ENCODE measurements around the gene CD101. TPM values are rescaled to one million over a fixed set of nuclear protein-coding genes. Genes with fewer than 3 reads are reported as not detected.

The CD101 gene
- total RNA-seq, 2 donors from 2014 or later, result 0.26 to 0.33 TPM

GRCh38 chr1:117032681-117033539 is 31.4 kb downstream of the CD101 start:
- ATAC-seq, result no peak
- intact Hi-C loops (cut with DNase I), result no loop called here
- Histone ChIP-seq H3K27me3 (no peaks in the 10 kb centered on the region), H3K4me1 (no peaks in the 10 kb centered on the region), H3K9me3 (no peaks in the 10 kb centered on the region), H3K4me3 (no peak overlapping the region), H3K27ac (no peak overlapping the region), H3K36me3 (replicated peaks in 1 of 2; ENCODE audit: insufficient read depth in 1 of 2, low read depth in 2 of 2) (no peaks in the 10 kb centered on the region)
- no peak for DNase-seq
- no peak for TF ChIP-seq POLR2A (IDR thresholded peaks at IDR 0.05)
- TF ChIP-seq CTCF (IDR thresholded peaks at IDR 0.05), result no peak
- 81 to 88% methylated on average over 11 of the region's 11 CpGs for WGBS, 2 donors

DNA sequence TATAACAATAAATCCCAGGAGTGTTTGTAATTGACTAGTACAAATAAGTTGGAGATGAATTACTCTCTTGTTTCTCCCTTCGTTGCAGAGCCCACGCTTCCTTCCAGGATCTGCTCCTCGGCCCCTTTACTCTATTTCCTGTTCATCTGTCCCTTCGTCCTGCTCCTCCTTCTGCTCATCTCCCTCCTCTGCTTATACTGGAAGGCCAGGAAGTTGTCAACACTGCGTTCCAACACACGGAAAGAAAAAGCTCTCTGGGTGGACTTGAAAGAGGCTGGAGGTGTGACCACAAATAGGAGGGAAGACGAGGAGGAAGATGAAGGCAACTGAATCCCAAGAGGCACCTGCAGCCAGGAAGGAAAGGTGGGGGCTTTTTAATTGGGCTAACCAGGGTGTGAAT is 32.2 kb downstream of the CD101 start:
- intact Hi-C loops (cut with DNase I), result no loop called here

DNA sequence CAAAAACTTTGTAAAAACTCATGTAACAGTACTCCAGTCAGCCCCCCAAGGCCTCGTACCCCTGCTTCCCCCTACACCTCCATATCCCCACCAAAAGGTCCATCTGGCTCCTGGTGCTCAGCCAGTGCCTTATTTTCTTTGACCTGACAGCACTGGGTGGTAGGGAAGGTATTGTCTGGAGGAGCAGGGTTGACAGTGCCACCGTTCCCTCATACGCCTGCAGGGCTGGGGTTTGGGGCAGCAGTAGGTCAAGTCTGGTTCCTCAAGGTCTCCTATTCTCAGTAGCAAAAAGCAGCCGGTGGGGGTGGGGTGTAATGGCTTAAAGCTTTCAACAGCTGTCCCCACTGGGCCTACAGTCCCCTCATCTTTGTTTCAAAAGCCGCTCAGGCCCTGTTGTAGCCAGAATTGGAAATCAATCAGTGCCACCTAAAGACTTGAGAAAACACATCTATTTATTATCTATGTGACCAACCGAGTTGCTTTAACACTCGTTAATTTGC is 33.3 kb downstream of the CD101 start:
- no peak for DNase-seq
- Histone ChIP-seq H3K36me3 (replicated peaks in 1 of 2; ENCODE audit: insufficient read depth in 1 of 2, low read depth in 2 of 2) (no peaks in the 10 kb centered on the region), H3K9me3 (no peaks in the 10 kb centered on the region), H3K4me1 (no peaks in the 10 kb centered on the region), H3K4me3 (no peak overlapping the region), H3K27me3 (no peaks in the 10 kb centered on the region), H3K27ac (no peak overlapping the region)
- WGBS, 2 donors, result 80 to 88% methylated on average over 6 to 7 of the region's 7 CpGs
- TF ChIP-seq POLR2A (IDR thresholded peaks at IDR 0.05), result no peak
- no peak for TF ChIP-seq CTCF (IDR thresholded peaks at IDR 0.05)
- intact Hi-C loops (cut with DNase I), result no loop called here
- ATAC-seq, result no peak

More for the DNA sequence above, 32.2 kb downstream of the CD101 start:
- TF ChIP-seq CTCF (IDR thresholded peaks at IDR 0.05) (no peak), POLR2A (IDR thresholded peaks at IDR 0.05) (no peak)
- no peaks in the 10 kb centered on the region for H3K4me1 ChIP-seq
- no peaks in the 10 kb centered on the region for H3K27me3 ChIP-seq
- H3K4me3 ChIP-seq, result no peak overlapping the region
- no peak for ATAC-seq
- no peaks in the 10 kb centered on the region for H3K9me3 ChIP-seq
- no peak for DNase-seq
- 78 to 81% methylated on average over 7 of the region's 7 CpGs for WGBS, 2 donors
- no peaks in the 10 kb centered on the region for H3K36me3 ChIP-seq (replicated peaks in 1 of 2; ENCODE audit: insufficient read depth in 1 of 2, low read depth in 2 of 2)
- no peak overlapping the region for H3K27ac ChIP-seq

GRCh38 chr1:117036018-117036461 is 34.5 kb downstream of the CD101 start:
- intact Hi-C loops (cut with DNase I), result no loop called here

More at GRCh38 chr1:117036018-117036461, 34.5 kb downstream of the CD101 start:
- 87% methylated on average over 6 of the region's 6 CpGs for WGBS, 2 donors
- DNase-seq, result no peak
- Histone ChIP-seq H3K27ac (no peak overlapping the region), H3K36me3 (replicated peaks in 1 of 2; ENCODE audit: insufficient read depth in 1 of 2, low read depth in 2 of 2) (no peaks in the 10 kb centered on the region), H3K4me3 (no peak overlapping the region), H3K4me1 (no peaks in the 10 kb centered on the region), H3K9me3 (no peaks in the 10 kb centered on the region), H3K27me3 (no peaks in the 10 kb centered on the region)
- no peak for ATAC-seq
- no peak for TF ChIP-seq POLR2A (IDR thresholded peaks at IDR 0.05)
- no peak for TF ChIP-seq CTCF (IDR thresholded peaks at IDR 0.05)

All from body of pancreas (tissue), 4 donors.